Endothelial cell of umbilical vein (primary cell): Measurements from ENCODE around the gene CYBRD1. TPM values are rescaled to one million over a fixed set of nuclear protein-coding genes. Genes with fewer than 3 reads are reported as not detected.

Experiments
- BruUV-seq: library from RNA; stranded (reverse); fragments of 400-500 nt; replicated peaks from 2 replicates; lab custom pipeline; 2021; lab: Mats Ljungman, UMichigan
- CTCF ChIA-PET: fragments of 300-600, 350-600 bp; sonication (Branson Sonifier 250); formaldehyde crosslinking; loops from one replicate; lab custom pipeline; 2021; ENCODE audit warnings: antibody characterized with exemption, inconsistent platforms; lab: Charles Lee
- POLR2A ChIA-PET: fragments of 300-600, 350-600 bp; sonication (Branson Sonifier 250); formaldehyde crosslinking; loops from one replicate; lab custom pipeline; 2021; ENCODE audit warnings: antibody characterized with exemption, inconsistent platforms; lab: Charles Lee
- DNase-seq: peaks from one replicate; pipeline ENCODE4 v3.0.0-alpha.2; 2011; ENCODE audit warnings: low read depth, low spot score
- FAIRE-seq: peaks from 2 replicates; lab custom pipeline; 2011; peaks lifted over from hg19 to GRCh38; lab: Jason Lieb, UNC
- H2AFZ ChIP-seq: 2 replicates; pipeline ENCODE4 v1.6.0; 2012; ENCODE audit warnings: low read depth, low read length, control low read depth, inconsistent platforms
- H3K27ac ChIP-seq: 2 replicates; pipeline ENCODE4 v1.5.1; 2011; ENCODE audit warnings: low read depth, mild to moderate bottlenecking, control low read depth, low read length, moderate library complexity; ENCODE audit not compliant: insufficient read depth
- H3K27me3 ChIP-seq, 2 experiments: 2 replicates each; pipeline versions ENCODE4 v1.6.0 to v1.6.1; 2011; ENCODE audit warnings: low read length in 2 of 2, mixed read lengths in 1 of 2; ENCODE audit not compliant: control insufficient read depth in 2 of 2, insufficient read depth in 2 of 2
- H3K36me3 ChIP-seq, 2 experiments: 2 replicates in 1 of 2; 3 replicates in 1 of 2; pipeline ENCODE4 v1.5.1; 2011; ENCODE audit warnings: low read length in 2 of 2, mild to moderate bottlenecking in 1 of 2, moderate library complexity in 1 of 2; ENCODE audit not compliant: control insufficient read depth in 2 of 2, insufficient read depth in 2 of 2; ENCODE audit errors: extremely low read depth in 1 of 2
- H3K4me1 ChIP-seq: 3 replicates; pipeline ENCODE4 v1.5.1; 2011; ENCODE audit warnings: mild to moderate bottlenecking, low read length; ENCODE audit not compliant: control insufficient read depth, insufficient read depth; ENCODE audit errors: extremely low read depth
- H3K4me2 ChIP-seq: 2 replicates; pipeline ENCODE4 v1.6.1; 2011; ENCODE audit warnings: low read length, control low read depth, mixed read lengths; ENCODE audit not compliant: insufficient read depth
- H3K4me3 ChIP-seq, 3 experiments: fragments of 200-600 bp in 1 of 3; sonication (generic), shearing (Covaris generic) in 1 of 3; replicated peaks in 1 of 3; 2 replicates each; pipeline ENCODE4 v1.5.1; 2011 to 2016; ENCODE audit warnings: control low read depth in 3 of 3, low read length in 3 of 3, mild to moderate bottlenecking in 2 of 3, inconsistent platforms in 1 of 3, low read depth in 1 of 3, moderate library complexity in 1 of 3; ENCODE audit not compliant: insufficient read depth in 1 of 3
- H3K79me2 ChIP-seq: 2 replicates; pipeline ENCODE4 v1.6.0; 2012; ENCODE audit warnings: low read length, inconsistent platforms; ENCODE audit not compliant: control insufficient read depth, insufficient read depth
- H3K9ac ChIP-seq: replicated peaks from 2 replicates; pipeline ENCODE3; 2011; ENCODE audit warnings: low read length, control low read depth; ENCODE audit not compliant: insufficient read depth; ENCODE audit errors: extremely low read depth
- H3K9me1 ChIP-seq: replicated peaks from 3 replicates; pipeline ENCODE4 v1.6.0; 2011; ENCODE audit warnings: mild to moderate bottlenecking, low read length; ENCODE audit not compliant: control insufficient read depth, insufficient read depth; ENCODE audit errors: extremely low read depth
- H3K9me3 ChIP-seq: replicated peaks from 2 replicates; pipeline ENCODE4 v1.5.1; 2012; ENCODE audit warnings: low read length, inconsistent platforms; ENCODE audit not compliant: control insufficient read depth, insufficient read depth
- H4K20me1 ChIP-seq: replicated peaks from 2 replicates; pipeline ENCODE3; 2011; ENCODE audit warnings: mild to moderate bottlenecking, low read length; ENCODE audit not compliant: control insufficient read depth, insufficient read depth; ENCODE audit errors: extremely low read depth
- EZH2 ChIP-seq: IDR thresholded peaks from 2 replicates; pipeline ENCODE4 v1.6.1; 2012; ENCODE audit warnings: borderline replicate concordance, low read depth, mild to moderate bottlenecking, moderate library complexity, low read length, inconsistent platforms; ENCODE audit not compliant: severe bottlenecking
- GATA2 ChIP-seq: IDR thresholded peaks from 2 replicates; pipeline ENCODE4 v1.7.0; 2011; ENCODE audit warnings: low read depth, mild to moderate bottlenecking, moderate library complexity, mixed read lengths, low read length; ENCODE audit not compliant: insufficient read length, insufficient read depth
- JUN ChIP-seq: IDR thresholded peaks from 2 replicates; pipeline ENCODE4 v1.6.1; 2011; ENCODE audit warnings: borderline replicate concordance, low read depth; ENCODE audit not compliant: insufficient read length, insufficient read depth
- MYC ChIP-seq: IDR thresholded peaks from one replicate; pipeline ENCODE4 v1.6.1; 2011; ENCODE audit warnings: mild to moderate bottlenecking, low read depth, low read length
- POLR2A ChIP-seq: IDR thresholded peaks from 2 replicates; pipeline ENCODE4 v1.6.1; 2012; ENCODE audit warnings: low read depth, mild to moderate bottlenecking, control low read depth, low read length
- POLR2AphosphoS5 ChIP-seq: IDR thresholded peaks from 2 replicates; pipeline ENCODE4 v1.6.1; 2012; ENCODE audit warnings: low read depth, mild to moderate bottlenecking, control low read depth, low read length, moderate library complexity; ENCODE audit not compliant: insufficient read depth
- dilution Hi-C: fragments of 300-500 bp; cut with MboI; formaldehyde crosslinking; loops from one replicate; pipeline ENCODE4 v1.15.0; 2019; ENCODE audit warnings: low sequenced_read_pairs; ENCODE audit not compliant: extremely low pct_ligation_motif_present
- intact Hi-C: fragments of 100-400 bp; cut with micrococcal nuclease; formaldehyde crosslinking; loops from one replicate; pipeline ENCODE4 v1.10.0; 2022
- polyA plus RNA-seq, 4 experiments: library from polyadenylated mRNA; depleted of rRNA in 3 of 4; stranded (reverse) in 3 of 4; unstranded in 1 of 4; fragments of >200 nt; gene quantifications; 2 replicates each; pipeline versions ENCODE4 v1.2.1 to v1.2.3, GENCODE V29; 2011 to 2012; ENCODE audit warnings: missing spikeins in 1 of 4
- total RNA-seq: library from RNA; stranded (reverse); gene quantifications from 2 replicates; pipeline ENCODE4 v1.2.3, GENCODE V29; 2021
- TF ChIP-seq, protein P1 (sequence below): IDR thresholded peaks from 2 replicates; pipeline ENCODE4 v1.6.1; 2011; ENCODE audit not compliant: insufficient read depth, insufficient read length
- TF ChIP-seq, protein P2 (sequence below), 2 donors: IDR thresholded peaks; 1 replicate in 1 of 2; 2 replicates in 1 of 2; pipeline ENCODE4 v1.5.1; 2011; ENCODE audit warnings: low read length in 2 of 2, mild to moderate bottlenecking in 2 of 2, moderate library complexity in 2 of 2, control low read depth in 1 of 2, inconsistent platforms in 1 of 2, low read depth in 1 of 2; ENCODE audit not compliant: insufficient read depth in 1 of 2; ENCODE audit errors: extremely low read depth in 1 of 2

The CYBRD1 gene
- total and polyA plus RNA-seq, 2 donors (not counting 3 experiments of a cell fraction or from before 2014, with no cell fraction given) = 23.1 to 24.8 TPM

DNA sequence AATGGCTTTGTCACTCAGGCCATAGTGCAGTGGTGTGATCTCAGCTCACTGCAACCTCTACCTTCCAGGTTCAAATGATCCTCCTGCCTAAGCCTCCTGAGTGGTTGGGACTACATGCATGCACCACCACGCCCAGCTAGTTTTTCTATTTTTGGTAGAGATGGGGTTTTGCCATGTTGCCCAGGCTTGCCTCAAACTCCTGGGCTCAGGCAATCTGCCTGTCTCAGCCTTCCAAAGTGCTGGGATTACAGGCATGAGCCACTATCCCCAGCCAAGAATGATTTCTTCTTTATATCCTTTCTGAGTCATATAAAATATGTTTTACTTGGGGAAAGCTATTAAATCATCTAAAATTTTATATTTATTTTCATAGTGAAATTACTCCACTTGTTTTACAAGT lies 61.3 kb downstream of the CYBRD1 start:
- dilution Hi-C loops (no loop called here), intact Hi-C loops (no loop called here)
- no peak overlapping the region for H3K4me3 ChIP-seq
- H3K9ac ChIP-seq = no peak overlapping the region
- no peak for TF ChIP-seq MYC
- TF ChIP-seq, protein P1, sequence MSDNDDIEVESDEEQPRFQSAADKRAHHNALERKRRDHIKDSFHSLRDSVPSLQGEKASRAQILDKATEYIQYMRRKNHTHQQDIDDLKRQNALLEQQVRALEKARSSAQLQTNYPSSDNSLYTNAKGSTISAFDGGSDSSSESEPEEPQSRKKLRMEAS = no peak
- no peak for TF ChIP-seq GATA2
- no peak for TF ChIP-seq EZH2
- TF ChIP-seq, protein P2, sequence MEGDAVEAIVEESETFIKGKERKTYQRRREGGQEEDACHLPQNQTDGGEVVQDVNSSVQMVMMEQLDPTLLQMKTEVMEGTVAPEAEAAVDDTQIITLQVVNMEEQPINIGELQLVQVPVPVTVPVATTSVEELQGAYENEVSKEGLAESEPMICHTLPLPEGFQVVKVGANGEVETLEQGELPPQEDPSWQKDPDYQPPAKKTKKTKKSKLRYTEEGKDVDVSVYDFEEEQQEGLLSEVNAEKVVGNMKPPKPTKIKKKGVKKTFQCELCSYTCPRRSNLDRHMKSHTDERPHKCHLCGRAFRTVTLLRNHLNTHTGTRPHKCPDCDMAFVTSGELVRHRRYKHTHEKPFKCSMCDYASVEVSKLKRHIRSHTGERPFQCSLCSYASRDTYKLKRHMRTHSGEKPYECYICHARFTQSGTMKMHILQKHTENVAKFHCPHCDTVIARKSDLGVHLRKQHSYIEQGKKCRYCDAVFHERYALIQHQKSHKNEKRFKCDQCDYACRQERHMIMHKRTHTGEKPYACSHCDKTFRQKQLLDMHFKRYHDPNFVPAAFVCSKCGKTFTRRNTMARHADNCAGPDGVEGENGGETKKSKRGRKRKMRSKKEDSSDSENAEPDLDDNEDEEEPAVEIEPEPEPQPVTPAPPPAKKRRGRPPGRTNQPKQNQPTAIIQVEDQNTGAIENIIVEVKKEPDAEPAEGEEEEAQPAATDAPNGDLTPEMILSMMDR (IDR thresholded peaks at IDR 0.05; ENCODE audit: extremely low read depth in 1 of 2, insufficient read depth in 1 of 2, low read depth in 1 of 2, low read length in 2 of 2) = no peak
- no peak for TF ChIP-seq POLR2A
- no peak for TF ChIP-seq POLR2AphosphoS5
- no peak for TF ChIP-seq JUN
- BruUV-seq = no TSS peak
- no peaks in the 10 kb centered on the region for H3K9me3 ChIP-seq
- H4K20me1 ChIP-seq = no peaks in the 10 kb centered on the region
- ChIA-PET CTCF (interaction anchor here (1.1 kb wide), 1 partner anchor 10 kb away, joined by 3 read pairs; no protein-coding TSS in a partner anchor), POLR2A (no interaction called here)
- H3K27me3 ChIP-seq = peaks cover under 1 to 6% of the 10 kb centered on the region in 2 experiments
- no peak for FAIRE-seq
- DNase-seq = no peak
- no peak overlapping the region for H3K27ac ChIP-seq
- H3K9me1 ChIP-seq = no peaks in the 10 kb centered on the region
- no peak overlapping the region for H2AFZ ChIP-seq
- no peaks in the 10 kb centered on the region for H3K36me3 ChIP-seq
- no peaks in the 10 kb centered on the region for H3K79me2 ChIP-seq
- H3K4me2 ChIP-seq = no peak overlapping the region
- no peaks in the 10 kb centered on the region for H3K4me1 ChIP-seq
